GM23338 (cell line): Measurements from ENCODE around the gene MTHFSD. TPM values are rescaled to one million over a fixed set of nuclear protein-coding genes. Genes with fewer than 3 reads are reported as not detected.
A peak's percentile ranks its signal among the peaks of the same experiment; 100 is the strongest.

Experiments
- ATAC-seq: fragments of 200-7000 bp; cut with Tn5 transposase; 3 replicates; pipeline ENCODE4 v1.9.1; 2020
- DNase-seq: peaks from one replicate; pipeline ENCODE4 v3.0.0-alpha.2; 2015; ENCODE audit warnings: low spot score
- H2AFZ ChIP-seq: fragments of 200-600 bp; sonication (generic); 2 replicates; pipeline ENCODE4 v1.8.0; 2016; ENCODE audit warnings: antibody characterized with exemption, mild to moderate bottlenecking, moderate library complexity
- H3F3A ChIP-seq: fragments of 200-600 bp; sonication (generic); replicated peaks from 2 replicates; pipeline ENCODE4 v1.8.0; 2017; ENCODE audit warnings: antibody characterized with exemption, mixed run types, low read depth
- H3K27ac ChIP-seq: fragments of 200-600 bp; sonication (generic); 2 replicates; pipeline ENCODE4 v1.6.1; 2016; ENCODE audit warnings: low read depth
- H3K27me3 ChIP-seq: fragments of 200-600 bp; sonication (generic); 2 replicates; pipeline ENCODE4 v1.8.0; 2016; ENCODE audit warnings: mild to moderate bottlenecking, mixed run types, moderate library complexity; ENCODE audit not compliant: insufficient read depth
- H3K36me3 ChIP-seq: fragments of 200-600 bp; sonication (generic); 2 replicates; pipeline ENCODE4 v1.8.0; 2016; ENCODE audit warnings: mild to moderate bottlenecking; ENCODE audit not compliant: insufficient read depth
- H3K4me1 ChIP-seq: fragments of 200-600 bp; sonication (generic); 2 replicates; pipeline ENCODE4 v1.8.0; 2016; ENCODE audit warnings: mild to moderate bottlenecking, moderate library complexity; ENCODE audit not compliant: insufficient read depth
- H3K4me2 ChIP-seq: fragments of 200-600 bp; sonication (generic); 2 replicates; pipeline ENCODE4 v1.7.1; 2017; ENCODE audit warnings: mixed run types
- H3K4me3 ChIP-seq: fragments of 200-600 bp; sonication (generic); 2 replicates; pipeline ENCODE4 v1.6.1; 2016; ENCODE audit warnings: mixed run types
- H3K79me2 ChIP-seq: fragments of 200-600 bp; sonication (generic); replicated peaks from 2 replicates; pipeline ENCODE4 v1.8.0; 2017; ENCODE audit warnings: mild to moderate bottlenecking; ENCODE audit not compliant: insufficient read depth
- H3K9me2 ChIP-seq: fragments of 200-600 bp; sonication (generic); 2 replicates; pipeline ENCODE4 v1.8.0; 2017; ENCODE audit not compliant: insufficient read depth
- H4K20me1 ChIP-seq: fragments of 200-600 bp; sonication (generic); replicated peaks from 2 replicates; pipeline ENCODE4 v1.8.0; 2017; ENCODE audit warnings: mild to moderate bottlenecking; ENCODE audit not compliant: insufficient read depth
- H3K27ac Mint-ChIP-seq: 2 replicates; pipeline ENCODE4 v1.8.0; 2020; ENCODE audit warnings: inconsistent platforms, mild to moderate bottlenecking, moderate library complexity, mixed read lengths
- H3K27me3 Mint-ChIP-seq: 3 replicates; pipeline ENCODE4 v1.8.0; 2022; ENCODE audit warnings: low read depth, mild to moderate bottlenecking, moderate library complexity, mixed read lengths, inconsistent platforms; ENCODE audit not compliant: insufficient read depth, poor library complexity
- H3K36me3 Mint-ChIP-seq: 3 replicates; pipeline ENCODE4 v1.8.0; 2021; ENCODE audit warnings: low read depth, mild to moderate bottlenecking, inconsistent platforms, moderate library complexity, mixed read lengths
- H3K4me1 Mint-ChIP-seq: 3 replicates; pipeline ENCODE4 v1.8.0; 2020; ENCODE audit warnings: mild to moderate bottlenecking, inconsistent platforms, mixed read lengths
- H3K4me3 Mint-ChIP-seq: 3 replicates; pipeline ENCODE4 v1.8.0; 2021; ENCODE audit warnings: moderate library complexity, mild to moderate bottlenecking, inconsistent platforms, mixed read lengths
- H3K9me3 Mint-ChIP-seq: 3 replicates; pipeline ENCODE4 v1.8.0; 2020; ENCODE audit warnings: moderate library complexity, mild to moderate bottlenecking, inconsistent platforms, mixed read lengths
- CREB1 ChIP-seq: fragments of 250-450 bp; sonication (Bioruptor Pico); IDR thresholded peaks from 2 replicates; pipeline ENCODE4 v1.5.0; 2020; ENCODE audit warnings: low read depth, mild to moderate bottlenecking, moderate library complexity
- ETS1 ChIP-seq: IDR thresholded peaks from 2 replicates; pipeline ENCODE4 v1.6.1; 2016; ENCODE audit warnings: antibody characterized with exemption
- EZH2 ChIP-seq: fragments of 200-600 bp; sonication (generic); IDR thresholded peaks from one replicate; pipeline ENCODE4 v1.8.0; 2017; ENCODE audit warnings: antibody characterized with exemption, mild to moderate bottlenecking, low read depth; ENCODE audit not compliant: unreplicated experiment
- EZH2phosphoT487 ChIP-seq: fragments of 200-600 bp; sonication (generic); IDR thresholded peaks from one replicate; pipeline ENCODE4 v1.8.1; 2018; ENCODE audit warnings: antibody characterized with exemption; ENCODE audit not compliant: unreplicated experiment
- JUNB ChIP-seq: IDR thresholded peaks from one replicate; pipeline ENCODE4 v1.6.1; 2016; ENCODE audit warnings: antibody characterized with exemption; ENCODE audit not compliant: unreplicated experiment
- NANOG ChIP-seq: IDR thresholded peaks from 2 replicates; pipeline ENCODE4 v1.6.1; 2016; ENCODE audit warnings: antibody characterized with exemption, borderline replicate concordance
- POLR2AphosphoS5 ChIP-seq: IDR thresholded peaks from 2 replicates; pipeline ENCODE4 v1.6.1; 2016; ENCODE audit warnings: antibody characterized with exemption, low read depth
- STAT1 ChIP-seq: IDR thresholded peaks from one replicate; pipeline ENCODE4 v1.6.1; 2016; ENCODE audit warnings: antibody characterized with exemption; ENCODE audit not compliant: unreplicated experiment
- ZNF114 ChIP-seq: fragments of 250-450 bp; sonication (Bioruptor Pico); IDR thresholded peaks from 2 replicates; pipeline ENCODE4 v1.5.0; 2020; ENCODE audit warnings: mild to moderate bottlenecking, moderate library complexity
- ZNF331 ChIP-seq: fragments of 250-450 bp; sonication (Bioruptor Pico); IDR thresholded peaks from 2 replicates; pipeline ENCODE4 v1.5.0; 2020; ENCODE audit warnings: low read depth, mild to moderate bottlenecking, moderate library complexity
- ZNF462 ChIP-seq: fragments of 250-450 bp; sonication (Bioruptor Pico); IDR thresholded peaks from 2 replicates; pipeline ENCODE4 v1.5.0; 2020; ENCODE audit warnings: mild to moderate bottlenecking, moderate library complexity
- polyA plus RNA-seq: library from polyadenylated mRNA; unstranded; fragments of >200 nt; fragmentation: Nextera tagmentation; extraction: Ambion mirVana; gene quantifications from 2 replicates; pipeline ENCODE4 v1.2.1, GENCODE V29; 2016
- total RNA-seq: library from RNA; depleted of rRNA; stranded (reverse); fragments of >200 nt; shearing (Covaris generic); gene quantifications from 2 replicates; pipeline ENCODE4 v1.2.3, GENCODE V29; 2014
- TF ChIP-seq, protein P1 (sequence below), 2 experiments: fragments of 200-600 bp in 1 of 2; sonication (generic) in 1 of 2; conservative IDR thresholded peaks; 2 replicates each; pipeline versions ENCODE4 v1.5.1 to v1.6.1; 2016 to 2017; ENCODE audit warnings: antibody characterized with exemption in 2 of 2, low read depth in 2 of 2, mild to moderate bottlenecking in 2 of 2, moderate library complexity in 1 of 2
- TF ChIP-seq, protein P2 (sequence below): IDR thresholded peaks from one replicate; pipeline ENCODE4 v1.6.1; 2018; ENCODE audit warnings: antibody characterized with exemption; ENCODE audit not compliant: unreplicated experiment

MTHFSD gene
- total and polyA plus RNA-seq, 2 experiments from 2014 or later = 7.2 to 8.1 TPM

DNA sequence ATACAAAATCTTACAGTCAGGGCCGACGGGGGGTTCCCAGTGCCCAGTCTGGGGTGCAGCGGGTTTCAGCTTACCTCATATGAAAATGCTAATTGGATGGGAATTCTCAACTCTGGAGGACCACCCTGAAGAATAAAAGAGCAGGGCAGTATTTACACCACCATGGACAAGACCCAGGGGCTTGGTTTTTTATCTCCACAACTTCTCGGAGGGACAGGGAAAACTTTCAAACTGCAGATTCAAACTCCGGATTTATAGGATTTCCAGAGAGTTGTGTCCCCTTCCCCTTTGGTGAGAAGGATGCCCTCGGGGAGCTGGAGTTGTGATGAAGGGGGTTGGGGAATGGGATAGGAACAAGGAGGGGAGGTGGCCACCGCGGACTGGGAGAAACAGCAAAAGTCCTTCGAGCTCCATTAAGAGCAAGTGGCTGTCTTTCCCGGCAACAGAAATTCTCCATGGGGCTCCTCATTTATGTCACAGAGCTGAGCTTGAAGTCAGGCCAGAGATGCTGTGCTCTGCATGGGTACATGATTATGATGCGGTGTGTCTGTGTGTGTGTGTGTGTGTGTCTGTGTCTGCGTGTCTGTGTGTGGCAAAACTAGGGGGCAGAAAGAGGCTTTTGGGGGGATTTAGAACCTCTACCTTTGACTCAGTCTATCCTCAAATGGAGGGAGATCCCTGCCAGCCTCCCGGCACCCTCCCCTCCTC is 39.0 kb upstream of the MTHFSD start:
- peaks cover 6% of the 10 kb centered on the region for H3K9me2 ChIP-seq
- no peak overlapping the region for H3K27ac Mint-ChIP-seq
- no peaks in the 10 kb centered on the region for H3K27me3 ChIP-seq

More for the DNA sequence above, 39.0 kb upstream of the MTHFSD start:
- no peaks in the 10 kb centered on the region for H3K79me2 ChIP-seq
- Mint-ChIP-seq H3K36me3 (no peaks in the 10 kb centered on the region), H3K27me3 (peaks cover 3% of the 10 kb centered on the region), H3K4me3 (no peak overlapping the region), H3K9me3 (no peaks in the 10 kb centered on the region; the same call in 2 of the 3 replicates), H3K4me1 (peaks cover 11% of the 10 kb centered on the region; the same call in 2 of the 3 replicates)
- H3K36me3 ChIP-seq = no peaks in the 10 kb centered on the region
- ATAC-seq = no peak
- no peak overlapping the region for H3K4me2 ChIP-seq
- no peaks in the 10 kb centered on the region for H4K20me1 ChIP-seq
- no peak overlapping the region for H3K27ac ChIP-seq
- no peak overlapping the region for H3K4me3 ChIP-seq
- H3K4me1 ChIP-seq = no peaks in the 10 kb centered on the region
- no peak for DNase-seq
- H2AFZ ChIP-seq = peak overlapping the region; percentile 23; the same call in 1 of the 2 replicates
- H3F3A ChIP-seq = no peaks in the 10 kb centered on the region
- TF ChIP-seq, protein P1, sequence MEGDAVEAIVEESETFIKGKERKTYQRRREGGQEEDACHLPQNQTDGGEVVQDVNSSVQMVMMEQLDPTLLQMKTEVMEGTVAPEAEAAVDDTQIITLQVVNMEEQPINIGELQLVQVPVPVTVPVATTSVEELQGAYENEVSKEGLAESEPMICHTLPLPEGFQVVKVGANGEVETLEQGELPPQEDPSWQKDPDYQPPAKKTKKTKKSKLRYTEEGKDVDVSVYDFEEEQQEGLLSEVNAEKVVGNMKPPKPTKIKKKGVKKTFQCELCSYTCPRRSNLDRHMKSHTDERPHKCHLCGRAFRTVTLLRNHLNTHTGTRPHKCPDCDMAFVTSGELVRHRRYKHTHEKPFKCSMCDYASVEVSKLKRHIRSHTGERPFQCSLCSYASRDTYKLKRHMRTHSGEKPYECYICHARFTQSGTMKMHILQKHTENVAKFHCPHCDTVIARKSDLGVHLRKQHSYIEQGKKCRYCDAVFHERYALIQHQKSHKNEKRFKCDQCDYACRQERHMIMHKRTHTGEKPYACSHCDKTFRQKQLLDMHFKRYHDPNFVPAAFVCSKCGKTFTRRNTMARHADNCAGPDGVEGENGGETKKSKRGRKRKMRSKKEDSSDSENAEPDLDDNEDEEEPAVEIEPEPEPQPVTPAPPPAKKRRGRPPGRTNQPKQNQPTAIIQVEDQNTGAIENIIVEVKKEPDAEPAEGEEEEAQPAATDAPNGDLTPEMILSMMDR (conservative IDR thresholded peaks at IDR 0.05; ENCODE audit: low read depth in 2 of 2) = no peak
- TF ChIP-seq, protein P2, sequence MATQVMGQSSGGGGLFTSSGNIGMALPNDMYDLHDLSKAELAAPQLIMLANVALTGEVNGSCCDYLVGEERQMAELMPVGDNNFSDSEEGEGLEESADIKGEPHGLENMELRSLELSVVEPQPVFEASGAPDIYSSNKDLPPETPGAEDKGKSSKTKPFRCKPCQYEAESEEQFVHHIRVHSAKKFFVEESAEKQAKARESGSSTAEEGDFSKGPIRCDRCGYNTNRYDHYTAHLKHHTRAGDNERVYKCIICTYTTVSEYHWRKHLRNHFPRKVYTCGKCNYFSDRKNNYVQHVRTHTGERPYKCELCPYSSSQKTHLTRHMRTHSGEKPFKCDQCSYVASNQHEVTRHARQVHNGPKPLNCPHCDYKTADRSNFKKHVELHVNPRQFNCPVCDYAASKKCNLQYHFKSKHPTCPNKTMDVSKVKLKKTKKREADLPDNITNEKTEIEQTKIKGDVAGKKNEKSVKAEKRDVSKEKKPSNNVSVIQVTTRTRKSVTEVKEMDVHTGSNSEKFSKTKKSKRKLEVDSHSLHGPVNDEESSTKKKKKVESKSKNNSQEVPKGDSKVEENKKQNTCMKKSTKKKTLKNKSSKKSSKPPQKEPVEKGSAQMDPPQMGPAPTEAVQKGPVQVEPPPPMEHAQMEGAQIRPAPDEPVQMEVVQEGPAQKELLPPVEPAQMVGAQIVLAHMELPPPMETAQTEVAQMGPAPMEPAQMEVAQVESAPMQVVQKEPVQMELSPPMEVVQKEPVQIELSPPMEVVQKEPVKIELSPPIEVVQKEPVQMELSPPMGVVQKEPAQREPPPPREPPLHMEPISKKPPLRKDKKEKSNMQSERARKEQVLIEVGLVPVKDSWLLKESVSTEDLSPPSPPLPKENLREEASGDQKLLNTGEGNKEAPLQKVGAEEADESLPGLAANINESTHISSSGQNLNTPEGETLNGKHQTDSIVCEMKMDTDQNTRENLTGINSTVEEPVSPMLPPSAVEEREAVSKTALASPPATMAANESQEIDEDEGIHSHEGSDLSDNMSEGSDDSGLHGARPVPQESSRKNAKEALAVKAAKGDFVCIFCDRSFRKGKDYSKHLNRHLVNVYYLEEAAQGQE = no peak
- no peak for TF ChIP-seq EZH2phosphoT487
- no peak for TF ChIP-seq ZNF331 (CRISPR knock-in tag)
- no peak for TF ChIP-seq EZH2
- no peak for TF ChIP-seq POLR2AphosphoS5
- no peak for TF ChIP-seq ZNF114 (CRISPR knock-in tag)
- TF ChIP-seq ETS1 = no peak
- TF ChIP-seq JUNB = no peak
- TF ChIP-seq STAT1 = no peak
- TF ChIP-seq CREB1 (CRISPR knock-in tag) = no peak
- no peak for TF ChIP-seq NANOG
- TF ChIP-seq ZNF462 (CRISPR knock-in tag) = no peak
